Measurements from ENCODE around the gene SEMA3A. TPM values are rescaled to one million over a fixed set of nuclear protein-coding genes. Genes with fewer than 3 reads are reported as not detected.

Gene SEMA3A
- total RNA-seq, 1 experiment from 2014 or later = 32.2 TPM

- H3K27me3 Mint-ChIP-seq (ENCODE audit: low read depth) = no peaks in the 10 kb centered on the region
- no peak for ATAC-seq
- H3K27ac Mint-ChIP-seq = no peak overlapping the region
- no peaks in the 10 kb centered on the region for H3K9me3 Mint-ChIP-seq
- ChIA-PET POLR2A (no interaction called here), CTCF (no interaction called here)
- peaks cover 5% of the 10 kb centered on the region; the same call in 1 of the 2 replicates for H3K36me3 Mint-ChIP-seq
- H3K4me3 Mint-ChIP-seq = no peak overlapping the region
- TF ChIP-seq SMAD3 (CRISPR knock-in tag; IDR thresholded peaks at IDR 0.05; ENCODE audit: borderline replicate concordance) (no peak), GABPB1 (CRISPR knock-in tag; IDR thresholded peaks at IDR 0.05) (no peak), NFYB (CRISPR knock-in tag; conservative IDR thresholded peaks at IDR 0.05; ENCODE audit: low read depth) (no peak), KAT7 (CRISPR knock-in tag; IDR thresholded peaks at IDR 0.05; ENCODE audit: borderline replicate concordance) (no peak), ZNF138 (CRISPR knock-in tag; conservative IDR thresholded peaks at IDR 0.05) (no peak), ZNF671 (CRISPR knock-in tag; IDR thresholded peaks at IDR 0.05) (no peak), HMGA2 (CRISPR knock-in tag; IDR thresholded peaks at IDR 0.05) (no peak), MAX (CRISPR knock-in tag; IDR thresholded peaks at IDR 0.05) (no peak), OVOL2 (CRISPR knock-in tag; IDR thresholded peaks at IDR 0.05; ENCODE audit: borderline replicate concordance) (no peak), PREB (CRISPR knock-in tag; IDR thresholded peaks at IDR 0.05; ENCODE audit: borderline replicate concordance) (no peak), RORB (CRISPR knock-in tag; IDR thresholded peaks at IDR 0.05) (no peak), GTF2I (CRISPR knock-in tag; conservative IDR thresholded peaks at IDR 0.05) (no peak), ZNF232 (CRISPR knock-in tag; IDR thresholded peaks at IDR 0.05) (no peak), EMX1 (CRISPR knock-in tag; IDR thresholded peaks at IDR 0.05) (no peak), ZNF423 (CRISPR knock-in tag; IDR thresholded peaks at IDR 0.05) (no peak), PRRX2 (CRISPR knock-in tag; IDR thresholded peaks at IDR 0.05) (no peak), ZSCAN18 (CRISPR knock-in tag; IDR thresholded peaks at IDR 0.05) (no peak), TCF7 (CRISPR knock-in tag; IDR thresholded peaks at IDR 0.05; ENCODE audit: low read depth) (no peak), JAZF1 (CRISPR knock-in tag; IDR thresholded peaks at IDR 0.05) (no peak)
- H3K4me1 Mint-ChIP-seq = peaks cover 26% of the 10 kb centered on the region
- no peak for DNase-seq (ENCODE audit: low spot score)
Observed at GRCh38 chr7:84043661-84044191, 150.9 kb downstream of the SEMA3A start.

- Mint-ChIP-seq H3K4me3 (no peak overlapping the region), H3K9me3 (no peaks in the 10 kb centered on the region), H3K36me3 (peaks cover 5% of the 10 kb centered on the region; the same call in 1 of the 2 replicates), H3K27me3 (ENCODE audit: low read depth) (no peaks in the 10 kb centered on the region), H3K27ac (peak overlapping the region; percentile 75), H3K4me1 (peaks cover 19% of the 10 kb centered on the region)
- DNase-seq (ENCODE audit: low spot score) = no peak
- peak; percentile 28; the same call in 1 of the 2 replicates for ATAC-seq
- ChIA-PET CTCF (no interaction called here), POLR2A (no interaction called here)
- no peak for TF ChIP-seq OVOL2 (CRISPR knock-in tag; IDR thresholded peaks at IDR 0.05; ENCODE audit: borderline replicate concordance)
- no peak for TF ChIP-seq ZNF512 (CRISPR knock-in tag; IDR thresholded peaks at IDR 0.05; ENCODE audit: borderline replicate concordance)
- no peak for TF ChIP-seq HMGA2 (CRISPR knock-in tag; IDR thresholded peaks at IDR 0.05)
- no peak for TF ChIP-seq ESRRA (CRISPR knock-in tag; IDR thresholded peaks at IDR 0.05; ENCODE audit: borderline replicate concordance)
- TF ChIP-seq NR3C1 (CRISPR knock-in tag; conservative IDR thresholded peaks at IDR 0.05; ENCODE audit: low read depth) = no peak
- TF ChIP-seq GRHL2 (CRISPR knock-in tag; IDR thresholded peaks at IDR 0.05; ENCODE audit: insufficient replicate concordance, severe bottlenecking) = no peak
- TF ChIP-seq HMGXB4 (CRISPR knock-in tag; IDR thresholded peaks at IDR 0.05) = no peak
Observed at GRCh38 chr7:84042110-84042539, 152.5 kb downstream of the SEMA3A start.
